Breast epithelium (tissue), 3 donors: Measurements from ENCODE around the gene PACSIN3.

ENCODE experiments used
- POLR2A ChIP-seq: fragments of 450-650 bp; IDR thresholded peaks from one replicate; pipeline ENCODE4 v1.6.1; 2016; ENCODE audit warnings: antibody characterized with exemption, mild to moderate bottlenecking, moderate library complexity
- POLR2AphosphoS5 ChIP-seq, 3 donors: sonication (generic); formaldehyde crosslinking; IDR thresholded peaks; one replicate each; pipeline ENCODE4 v1.6.1; 2017; ENCODE audit warnings: antibody characterized with exemption in 3 of 3
- TF ChIP-seq, protein P1 (sequence below), 3 donors: fragments of 450-650 bp; IDR thresholded peaks; one replicate each; pipeline ENCODE4 v1.5.1; 2016 to 2017; ENCODE audit warnings: antibody characterized with exemption in 3 of 3, mild to moderate bottlenecking in 3 of 3, moderate library complexity in 3 of 3

DNA sequence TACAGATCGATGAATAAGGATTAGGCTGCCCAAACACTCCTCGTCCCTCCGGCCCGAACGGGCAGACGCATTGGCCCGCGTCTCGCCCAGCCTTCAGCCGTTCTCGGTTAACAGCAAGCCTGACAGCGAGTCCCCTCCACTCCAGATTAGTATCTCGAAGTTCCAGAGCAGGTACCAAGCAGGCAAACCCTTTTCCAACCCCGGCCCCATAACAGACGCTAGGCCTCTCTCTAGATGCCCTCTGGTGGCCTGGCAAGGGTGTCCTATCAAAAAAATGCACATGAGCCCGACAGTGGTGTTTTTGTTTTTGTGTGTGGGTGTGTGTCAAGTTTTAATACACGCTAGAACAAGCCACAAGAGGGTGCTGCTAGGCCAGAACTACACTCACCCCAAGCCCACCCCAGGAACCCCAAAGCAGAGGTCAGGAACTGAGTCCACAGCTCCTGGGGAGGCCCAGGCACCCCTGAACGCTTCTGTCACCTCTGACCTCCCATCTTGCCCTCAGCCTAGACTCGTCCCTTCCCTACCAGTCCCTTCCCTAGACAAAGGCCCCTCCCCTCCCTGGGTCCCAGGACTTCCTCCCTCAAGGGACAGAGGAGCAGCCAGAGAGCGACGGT is 8.9 kb downstream of the PACSIN3 start:
- TF ChIP-seq, protein P1, sequence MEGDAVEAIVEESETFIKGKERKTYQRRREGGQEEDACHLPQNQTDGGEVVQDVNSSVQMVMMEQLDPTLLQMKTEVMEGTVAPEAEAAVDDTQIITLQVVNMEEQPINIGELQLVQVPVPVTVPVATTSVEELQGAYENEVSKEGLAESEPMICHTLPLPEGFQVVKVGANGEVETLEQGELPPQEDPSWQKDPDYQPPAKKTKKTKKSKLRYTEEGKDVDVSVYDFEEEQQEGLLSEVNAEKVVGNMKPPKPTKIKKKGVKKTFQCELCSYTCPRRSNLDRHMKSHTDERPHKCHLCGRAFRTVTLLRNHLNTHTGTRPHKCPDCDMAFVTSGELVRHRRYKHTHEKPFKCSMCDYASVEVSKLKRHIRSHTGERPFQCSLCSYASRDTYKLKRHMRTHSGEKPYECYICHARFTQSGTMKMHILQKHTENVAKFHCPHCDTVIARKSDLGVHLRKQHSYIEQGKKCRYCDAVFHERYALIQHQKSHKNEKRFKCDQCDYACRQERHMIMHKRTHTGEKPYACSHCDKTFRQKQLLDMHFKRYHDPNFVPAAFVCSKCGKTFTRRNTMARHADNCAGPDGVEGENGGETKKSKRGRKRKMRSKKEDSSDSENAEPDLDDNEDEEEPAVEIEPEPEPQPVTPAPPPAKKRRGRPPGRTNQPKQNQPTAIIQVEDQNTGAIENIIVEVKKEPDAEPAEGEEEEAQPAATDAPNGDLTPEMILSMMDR (IDR thresholded peaks at IDR 0.05) = peak; percentile 37 to 92 (median 75)
- TF ChIP-seq POLR2A (no peak), POLR2AphosphoS5 (IDR thresholded peaks at IDR 0.05) (peak in 1 of 3 donors; percentile 0)
